Vagina (tissue), 2 donors: ENCODE measurements around the gene SLC25A5.

ENCODE experiments used
- POLR2A ChIP-seq, 2 donors: fragments of 450-650 bp; IDR thresholded peaks; one replicate each; pipeline ENCODE4 v1.6.1; 2017; ENCODE audit warnings: antibody characterized with exemption in 2 of 2, mild to moderate bottlenecking in 2 of 2, moderate library complexity in 2 of 2
- TF ChIP-seq, protein P1 (sequence below), 3 experiments: fragments of 450-650 bp in 2 of 3; fragments of 200-600 bp in 1 of 3; sonication (generic) in 1 of 3; IDR thresholded peaks; one replicate each; pipeline ENCODE4 v1.5.1; 2017 to 2019; ENCODE audit warnings: antibody characterized with exemption in 3 of 3, mild to moderate bottlenecking in 2 of 3, moderate library complexity in 2 of 3

DNA sequence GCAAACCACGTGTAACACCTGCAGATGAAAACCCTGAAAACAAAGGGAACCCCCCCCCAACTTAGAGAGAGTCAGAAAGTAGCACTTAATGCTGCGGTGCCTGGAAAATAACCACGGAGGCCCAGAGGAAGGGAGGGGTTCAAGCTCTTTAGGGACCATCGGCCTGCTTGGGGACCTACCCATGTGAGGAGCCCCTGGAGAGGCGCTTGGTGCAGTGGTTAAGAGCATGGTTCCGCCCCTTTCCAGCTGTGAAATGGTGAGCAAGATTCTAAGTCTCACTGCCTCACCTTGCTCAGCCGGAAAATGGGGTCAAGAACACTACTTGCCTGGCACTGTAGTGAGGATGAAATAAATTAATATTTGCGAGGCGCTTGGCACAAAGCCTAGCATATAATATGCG lies 13.8 kb downstream of the SLC25A5 start:
- TF ChIP-seq, protein P1, sequence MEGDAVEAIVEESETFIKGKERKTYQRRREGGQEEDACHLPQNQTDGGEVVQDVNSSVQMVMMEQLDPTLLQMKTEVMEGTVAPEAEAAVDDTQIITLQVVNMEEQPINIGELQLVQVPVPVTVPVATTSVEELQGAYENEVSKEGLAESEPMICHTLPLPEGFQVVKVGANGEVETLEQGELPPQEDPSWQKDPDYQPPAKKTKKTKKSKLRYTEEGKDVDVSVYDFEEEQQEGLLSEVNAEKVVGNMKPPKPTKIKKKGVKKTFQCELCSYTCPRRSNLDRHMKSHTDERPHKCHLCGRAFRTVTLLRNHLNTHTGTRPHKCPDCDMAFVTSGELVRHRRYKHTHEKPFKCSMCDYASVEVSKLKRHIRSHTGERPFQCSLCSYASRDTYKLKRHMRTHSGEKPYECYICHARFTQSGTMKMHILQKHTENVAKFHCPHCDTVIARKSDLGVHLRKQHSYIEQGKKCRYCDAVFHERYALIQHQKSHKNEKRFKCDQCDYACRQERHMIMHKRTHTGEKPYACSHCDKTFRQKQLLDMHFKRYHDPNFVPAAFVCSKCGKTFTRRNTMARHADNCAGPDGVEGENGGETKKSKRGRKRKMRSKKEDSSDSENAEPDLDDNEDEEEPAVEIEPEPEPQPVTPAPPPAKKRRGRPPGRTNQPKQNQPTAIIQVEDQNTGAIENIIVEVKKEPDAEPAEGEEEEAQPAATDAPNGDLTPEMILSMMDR (IDR thresholded peaks at IDR 0.05) = no peak
- TF ChIP-seq POLR2A (IDR thresholded peaks at IDR 0.05) = no peak
